Measurements from ENCODE around the gene KLHL18.

KLHL18 gene

GRCh38 chr3:47377186-47377585 is 94.4 kb downstream of the KLHL18 start:
- H3K9ac ChIP-seq (ENCODE audit: low read depth, low read length, poor library complexity, severe bottlenecking): no peak overlapping the region
- H2AFZ ChIP-seq (ENCODE audit: low read length): no peak overlapping the region
- no peaks in the 10 kb centered on the region for H3K27me3 ChIP-seq (ENCODE audit: insufficient read depth, low read length, poor library complexity, severe bottlenecking)
- no peaks in the 10 kb centered on the region for H3K36me3 ChIP-seq (ENCODE audit: insufficient read depth, low read length)
- no peak overlapping the region for H3K4me3 ChIP-seq (ENCODE audit: low read length, poor library complexity, severe bottlenecking)
- no peak overlapping the region for H3K4me2 ChIP-seq (ENCODE audit: low read depth, low read length, poor library complexity, severe bottlenecking)
- no peak for TF ChIP-seq EZH2phosphoT487 (IDR thresholded peaks at IDR 0.05; ENCODE audit: borderline replicate concordance)
- no peak for TF ChIP-seq CTCF (conservative IDR thresholded peaks at IDR 0.05; ENCODE audit: low read length)
- no peaks in the 10 kb centered on the region for H3K9me3 ChIP-seq (ENCODE audit: insufficient read depth, low read depth, low read length)
- peaks cover 22% of the 10 kb centered on the region for H3K4me1 ChIP-seq (ENCODE audit: insufficient read depth, low read length, poor library complexity, severe bottlenecking)
- peaks cover 29% of the 10 kb centered on the region for H3K79me2 ChIP-seq (ENCODE audit: insufficient read depth, low read length)
- H3F3A ChIP-seq (ENCODE audit: low read depth): no peaks in the 10 kb centered on the region
- H4K20me1 ChIP-seq (ENCODE audit: insufficient read depth, low read length, poor library complexity, severe bottlenecking): peaks cover 8% of the 10 kb centered on the region
- H3K9me2 ChIP-seq (replicated peaks; ENCODE audit: low read depth, low read length): no peaks in the 10 kb centered on the region

- Histone ChIP-seq H3K9me3 (ENCODE audit: insufficient read depth, low read depth, low read length) (no peaks in the 10 kb centered on the region), H3K9ac (ENCODE audit: low read depth, low read length, poor library complexity, severe bottlenecking) (peak overlapping the region; percentile 87), H4K20me1 (ENCODE audit: insufficient read depth, low read length, poor library complexity, severe bottlenecking) (peaks cover 22% of the 10 kb centered on the region), H3K9me2 (replicated peaks; ENCODE audit: low read depth, low read length) (no peaks in the 10 kb centered on the region), H3F3A (ENCODE audit: low read depth) (no peaks in the 10 kb centered on the region), H2AFZ (ENCODE audit: low read length) (no peak overlapping the region), H3K4me2 (ENCODE audit: low read depth, low read length, poor library complexity, severe bottlenecking) (peak overlapping the region; percentile 83), H3K79me2 (ENCODE audit: insufficient read depth, low read length) (peaks cover 46% of the 10 kb centered on the region), H3K36me3 (ENCODE audit: insufficient read depth, low read length) (no peaks in the 10 kb centered on the region), H3K4me3 (ENCODE audit: low read length, poor library complexity, severe bottlenecking) (peak overlapping the region; percentile 84), H3K27me3 (ENCODE audit: insufficient read depth, low read length, poor library complexity, severe bottlenecking) (no peaks in the 10 kb centered on the region), H3K4me1 (ENCODE audit: insufficient read depth, low read length, poor library complexity, severe bottlenecking) (peaks cover 35% of the 10 kb centered on the region)
- TF ChIP-seq EZH2phosphoT487 (IDR thresholded peaks at IDR 0.05; ENCODE audit: borderline replicate concordance): no peak
- no peak for TF ChIP-seq CTCF (conservative IDR thresholded peaks at IDR 0.05; ENCODE audit: low read length)
These were observed 96.1 kb downstream of the KLHL18 start for GRCh38 chr3:47378869-47379268.

- TF ChIP-seq CTCF (conservative IDR thresholded peaks at IDR 0.05; ENCODE audit: low read length): no peak
- TF ChIP-seq EZH2phosphoT487 (IDR thresholded peaks at IDR 0.05; ENCODE audit: borderline replicate concordance): no peak
- H3K27me3 ChIP-seq (ENCODE audit: insufficient read depth, low read length, poor library complexity, severe bottlenecking): no peaks in the 10 kb centered on the region
- H2AFZ ChIP-seq (ENCODE audit: low read length): no peak overlapping the region
- H3K9ac ChIP-seq (ENCODE audit: low read depth, low read length, poor library complexity, severe bottlenecking): peak overlapping the region; percentile 87
- H3K36me3 ChIP-seq (ENCODE audit: insufficient read depth, low read length): no peaks in the 10 kb centered on the region
- H3K4me2 ChIP-seq (ENCODE audit: low read depth, low read length, poor library complexity, severe bottlenecking): peak overlapping the region; percentile 83
- no peaks in the 10 kb centered on the region for H3K9me2 ChIP-seq (replicated peaks; ENCODE audit: low read depth, low read length)
- H4K20me1 ChIP-seq (ENCODE audit: insufficient read depth, low read length, poor library complexity, severe bottlenecking): peaks cover 27% of the 10 kb centered on the region
- H3K4me3 ChIP-seq (ENCODE audit: low read length, poor library complexity, severe bottlenecking): peak overlapping the region; percentile 84
- no peaks in the 10 kb centered on the region for H3K9me3 ChIP-seq (ENCODE audit: insufficient read depth, low read depth, low read length)
- H3K4me1 ChIP-seq (ENCODE audit: insufficient read depth, low read length, poor library complexity, severe bottlenecking): peaks cover 37% of the 10 kb centered on the region
- no peaks in the 10 kb centered on the region for H3F3A ChIP-seq (ENCODE audit: low read depth)
- peaks cover 51% of the 10 kb centered on the region for H3K79me2 ChIP-seq (ENCODE audit: insufficient read depth, low read length)
These were observed 96.7 kb downstream of the KLHL18 start for GRCh38 chr3:47379411-47379899.
